NCI-H526 (cell line): Measurements from ENCODE around the gene NFATC4.

ENCODE experiments used
- DNase-seq, 2 experiments: peaks; one replicate each; lab custom pipeline; 2025; lab: John Stamatoyannopoulos, UW

Gene NFATC4

GRCh38 chr14:24389226-24389848 lies 21.4 kb downstream of the NFATC4 start:
- DNase-seq: no peak

DNA sequence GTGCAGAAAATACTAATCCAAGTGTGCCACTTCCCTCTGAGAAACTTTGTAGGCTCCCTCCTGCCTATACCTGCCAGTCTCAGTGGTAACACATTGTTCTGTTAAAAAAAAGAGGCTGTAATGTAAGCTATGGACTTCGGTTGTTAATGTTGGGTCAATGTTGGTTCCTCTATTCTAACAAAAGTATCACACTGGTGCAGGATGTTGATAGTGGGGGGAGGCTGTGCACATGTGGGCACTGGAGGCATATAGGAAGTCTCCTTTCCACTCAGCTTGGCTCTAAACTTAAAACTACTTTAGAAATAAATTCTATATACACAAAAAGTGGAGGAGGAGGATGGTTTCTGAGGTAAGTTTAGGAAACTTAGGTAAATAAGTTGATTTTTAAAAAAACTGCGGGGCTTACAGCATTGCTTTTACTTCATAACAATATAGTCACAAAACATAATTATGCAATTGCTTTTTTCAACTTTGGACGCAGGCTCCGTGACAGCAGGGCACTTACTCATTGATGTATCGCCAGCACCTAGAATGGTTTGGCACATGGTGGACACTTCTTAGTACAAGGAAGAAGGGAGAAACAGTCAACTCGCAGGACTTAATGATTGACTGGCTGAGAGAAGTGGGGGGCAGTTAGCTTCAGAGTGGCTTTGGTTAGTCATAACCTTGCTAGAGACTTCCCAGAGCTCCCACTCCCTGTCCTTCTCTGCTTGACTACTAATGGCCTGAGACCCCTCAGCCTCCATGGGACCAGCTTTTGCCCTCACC lies 22.9 kb downstream of the NFATC4 start:
- DNase-seq: no peak

- DNase-seq: no peak
Observed at GRCh38 chr14:24392325-24393091, 24.5 kb downstream of the NFATC4 start.

GRCh38 chr14:24394275-24394674 lies 26.3 kb downstream of the NFATC4 start:
- DNase-seq: no peak

GRCh38 chr14:24395609-24396582 lies 27.9 kb downstream of the NFATC4 start:
- no peak for DNase-seq

DNA sequence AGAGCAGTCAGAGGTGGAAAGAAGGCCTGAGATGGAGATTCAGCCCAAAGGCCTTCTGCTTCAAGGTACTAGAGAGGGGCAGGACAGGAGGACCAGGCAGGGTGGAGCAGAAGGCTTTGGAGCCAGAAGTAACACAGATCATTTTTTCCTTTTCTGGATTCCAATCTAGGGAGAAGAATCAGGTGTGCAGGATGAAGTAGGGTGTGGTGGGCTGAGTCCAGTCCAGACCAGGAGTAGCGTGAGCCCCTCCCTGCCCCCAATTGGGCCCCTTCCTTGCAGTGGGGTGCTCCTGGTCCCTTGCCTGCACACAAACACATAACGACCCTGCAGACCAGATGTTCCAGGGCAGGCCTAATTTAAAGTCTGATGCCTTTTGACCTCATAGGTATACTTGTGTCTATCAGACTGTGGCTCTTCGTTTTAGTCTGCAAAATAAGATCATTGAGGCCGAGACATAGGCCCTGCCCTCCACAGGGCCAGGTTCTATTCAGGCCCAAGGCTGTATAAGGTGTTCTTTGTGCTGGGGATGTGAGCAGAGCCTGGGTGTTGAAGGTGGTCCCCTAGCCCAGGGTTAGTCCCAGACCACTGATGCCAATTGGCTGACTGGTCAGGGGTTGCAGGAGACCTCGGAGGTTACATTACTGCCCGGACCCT lies 29.8 kb downstream of the NFATC4 start:
- no peak for DNase-seq

- DNase-seq: no peak
Observed at GRCh38 chr14:24398293-24398652, 30.3 kb downstream of the NFATC4 start.

DNA sequence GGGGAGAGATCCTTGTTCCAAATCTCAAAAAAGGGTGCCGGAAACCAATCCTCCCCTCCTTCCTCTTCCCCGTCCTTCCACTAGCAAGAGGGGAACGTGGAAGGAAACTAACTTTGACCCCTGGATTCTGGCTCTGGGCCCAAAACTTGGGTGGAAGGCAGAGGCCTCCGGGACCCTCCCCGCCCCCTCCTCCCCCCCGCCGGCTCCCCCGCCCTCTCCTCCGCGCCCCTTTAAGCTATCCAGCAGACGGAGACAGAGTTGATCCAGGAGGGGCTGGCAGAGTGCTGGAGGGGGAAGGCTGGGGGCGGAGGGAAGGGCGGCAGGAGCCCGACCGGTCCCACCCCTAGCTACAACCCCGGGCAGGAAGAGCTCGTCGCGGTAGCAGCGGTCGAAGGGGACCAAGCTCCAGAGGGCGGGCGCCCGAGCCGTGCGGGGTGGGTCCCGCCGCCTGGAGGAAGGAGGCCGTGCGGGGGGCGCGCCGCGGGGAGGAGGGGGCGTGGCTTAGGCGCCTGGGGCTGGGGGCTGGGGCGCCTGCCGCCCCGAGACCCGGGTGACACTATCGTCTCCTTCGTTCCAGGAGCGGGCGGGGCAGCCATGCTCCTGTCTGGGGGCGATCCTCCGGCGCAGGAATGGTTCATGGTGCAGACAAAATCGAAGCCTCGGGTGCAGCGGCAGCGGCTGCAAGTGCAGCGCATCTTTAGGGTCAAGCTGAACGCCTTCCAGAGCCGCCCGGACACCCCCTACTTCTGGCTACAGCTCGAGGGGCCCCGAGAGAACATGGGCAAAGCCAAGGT lies 30.9 kb downstream of the NFATC4 start, which contains the start of gene NYNRIN:
TSS of gene NYNRIN (plus strand) at position 351 of the 794 bp plus-strand sequence. CDS start at position 595, 244 bp downstream.
- DNase-seq: peak in 1 of 2 experiments; percentile 59

GRCh38 chr14:24399447-24399822 lies 31.5 kb downstream of the NFATC4 start:
- DNase-seq: no peak

- DNase-seq: no peak
Observed at GRCh38 chr14:24399999-24400718, 32.2 kb downstream of the NFATC4 start.

GRCh38 chr14:24401810-24402702 lies 34.1 kb downstream of the NFATC4 start:
- DNase-seq: no peak

GRCh38 chr14:24403294-24403998 lies 35.5 kb downstream of the NFATC4 start:
- DNase-seq: no peak

DNA sequence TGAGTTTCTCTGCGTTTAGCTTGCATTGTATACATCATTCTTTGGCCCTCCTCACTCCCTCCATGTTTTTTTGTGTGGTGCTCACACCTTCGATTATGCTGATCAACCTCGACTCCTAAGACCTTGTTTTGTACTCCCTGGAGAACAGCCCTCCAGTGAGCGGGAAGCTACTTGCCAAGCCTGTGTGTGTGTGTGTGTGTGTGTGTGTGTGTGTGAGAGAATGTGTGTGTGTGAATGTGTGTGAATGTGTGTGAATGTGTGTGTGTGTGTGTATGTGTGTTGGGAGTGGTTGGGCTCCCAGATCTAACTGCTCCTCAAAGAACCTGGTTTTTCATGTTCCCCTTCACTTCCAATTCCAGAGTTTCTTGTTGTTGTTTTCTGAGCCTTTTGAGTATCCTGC lies 36.8 kb downstream of the NFATC4 start:
- DNase-seq: no peak

DNA sequence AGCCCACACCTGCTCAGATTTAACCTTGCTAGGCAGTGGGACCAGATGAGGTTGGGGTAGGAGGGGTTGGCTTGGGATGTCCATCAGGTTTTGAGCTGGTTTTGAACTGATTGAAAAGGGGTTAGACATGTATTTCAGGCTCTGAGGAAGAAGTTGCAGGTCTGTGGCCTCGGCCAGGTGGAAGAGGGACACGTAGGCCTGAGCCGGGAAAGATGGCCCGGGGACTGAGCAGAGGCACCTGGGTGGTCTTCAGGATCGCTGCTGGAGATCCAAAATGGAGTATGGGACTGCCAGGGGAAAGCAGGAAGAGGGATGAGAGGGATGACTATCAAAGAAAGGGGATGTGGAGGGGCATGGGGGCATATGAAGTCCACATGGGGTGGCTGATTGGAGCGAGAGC lies 38.4 kb downstream of the NFATC4 start:
- DNase-seq: no peak

DNA sequence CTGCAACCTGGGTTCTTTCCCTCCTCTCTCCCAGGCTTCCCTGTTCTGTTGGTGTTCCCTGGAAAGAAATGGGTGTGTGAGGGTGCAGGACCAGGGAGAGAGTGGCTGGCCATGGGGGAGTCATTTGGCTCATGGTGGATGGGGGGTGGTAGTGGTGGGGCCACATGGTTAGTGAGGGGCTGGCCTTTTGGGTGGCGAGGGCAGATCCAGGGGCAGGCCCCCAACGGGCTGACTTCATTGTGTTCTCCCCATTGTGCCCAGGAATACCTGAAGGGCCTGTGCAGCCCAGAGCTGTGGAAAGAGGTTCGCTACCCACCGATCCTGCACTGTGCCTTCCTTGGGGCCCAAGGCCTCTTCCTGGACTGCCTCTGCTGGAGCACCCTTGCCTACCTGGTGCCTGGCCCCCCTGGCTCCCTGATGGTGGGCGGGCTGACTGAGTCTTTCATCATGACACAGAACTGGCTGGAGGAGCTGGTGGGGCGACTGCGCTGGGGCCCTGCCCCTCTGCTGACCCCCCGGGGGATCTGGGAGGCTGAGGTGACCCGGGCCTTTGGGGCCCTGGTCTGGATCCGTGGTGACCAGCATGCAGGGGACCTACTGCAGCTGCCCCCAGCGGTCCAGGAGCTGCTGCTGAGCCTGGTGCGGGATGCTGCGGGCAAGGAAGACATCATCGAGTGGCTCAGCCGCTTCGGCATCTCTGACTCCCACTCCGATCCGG lies 39.8 kb downstream of the NFATC4 start:
- no peak for DNase-seq

DNA sequence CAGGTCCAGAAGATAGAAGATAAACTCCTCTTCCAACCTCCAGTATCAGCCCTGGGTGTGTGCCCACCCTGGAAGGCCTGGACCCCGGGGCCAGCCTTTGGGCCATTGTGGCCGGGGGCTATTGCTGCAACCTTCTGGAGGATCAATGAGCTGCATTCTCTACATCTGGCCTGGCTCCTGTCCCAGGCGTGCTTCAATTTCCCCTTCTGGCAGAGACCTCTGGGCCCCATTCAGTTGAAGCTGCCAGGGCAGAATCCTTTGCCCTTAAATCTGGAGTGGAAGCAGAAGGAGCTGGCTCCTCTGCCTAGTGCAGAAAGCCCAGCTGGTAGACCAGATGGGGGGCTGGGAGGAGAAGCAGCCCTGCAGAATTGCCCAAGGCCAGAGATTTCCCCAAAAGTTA lies 40.8 kb downstream of the NFATC4 start:
- DNase-seq: no peak

GRCh38 chr14:24409192-24409591 lies 41.2 kb downstream of the NFATC4 start:
- no peak for DNase-seq
